Lung (tissue), 12 donors: Measurements from ENCODE around the gene MAN1B1. TPM values are rescaled to one million over a fixed set of nuclear protein-coding genes. Genes with fewer than 3 reads are reported as not detected.
"Not testable (repeated sequence)": the region's sequence is repeated elsewhere in the genome, so short reads cannot be mapped to it uniquely, and the experiment has no call there.

Experiments
- ATAC-seq: fragments of 200-7000 bp; cut with Tn5 transposase; one replicate; pipeline ENCODE4 v1.9.1; 2020; ENCODE audit warnings: moderate number of reproducible peaks; ENCODE audit not compliant: insufficient read depth, low FRiP score
- DNase-seq, 3 donors: peaks; one replicate each; pipeline ENCODE4 v3.0.0-alpha.2; 2013 to 2017
- H3K27ac ChIP-seq, 2 donors: one replicate each; pipeline ENCODE4 v1.5.1; 2013; ENCODE audit warnings: mild to moderate bottlenecking in 2 of 2, moderate library complexity in 2 of 2, control low read depth in 1 of 2, inconsistent platforms in 1 of 2, low read depth in 1 of 2, low read length in 1 of 2
- H3K27me3 ChIP-seq, 3 donors: one replicate each; pipeline ENCODE4 v1.5.1; 2013; ENCODE audit warnings: low read length in 2 of 3; ENCODE audit not compliant: control insufficient read depth in 3 of 3, insufficient read depth in 3 of 3
- H3K36me3 ChIP-seq, 4 donors: one replicate each; pipeline ENCODE4 v1.5.1; 2013; ENCODE audit warnings: low read length in 4 of 4, mild to moderate bottlenecking in 1 of 4, moderate library complexity in 1 of 4; ENCODE audit not compliant: control insufficient read depth in 4 of 4, insufficient read depth in 4 of 4
- H3K4me1 ChIP-seq, 5 donors: one replicate each; pipeline ENCODE4 v1.5.1; 2013; ENCODE audit warnings: low read length in 5 of 5, mild to moderate bottlenecking in 2 of 5, moderate library complexity in 1 of 5; ENCODE audit not compliant: control insufficient read depth in 5 of 5, insufficient read depth in 5 of 5
- H3K4me3 ChIP-seq: one replicate; pipeline ENCODE4 v1.5.1; 2013; ENCODE audit warnings: mild to moderate bottlenecking, control low read depth, moderate library complexity
- H3K9ac ChIP-seq, 2 donors: one replicate each; pipeline ENCODE4 v1.5.1; 2013; ENCODE audit warnings: low read length in 2 of 2, control low read depth in 1 of 2; ENCODE audit not compliant: insufficient read depth in 1 of 2
- H3K9me3 ChIP-seq, 4 donors: one replicate each; pipeline ENCODE4 v1.5.1; 2013; ENCODE audit warnings: low read length in 3 of 4, mild to moderate bottlenecking in 1 of 4, moderate library complexity in 1 of 4; ENCODE audit not compliant: control insufficient read depth in 4 of 4, insufficient read depth in 3 of 4
- CTCF ChIP-seq: IDR thresholded peaks from 2 replicates; pipeline ENCODE4 v1.5.1; 2012; ENCODE audit warnings: mild to moderate bottlenecking; ENCODE audit errors: control extremely low read depth, extremely low read depth
- WGBS, 2 donors: extraction: QIAGEN DNeasy Blood & Tissue Kit; methylation state at CpG; one replicate each; pipeline ENCODE4 v1.1.7; 2013; 5-methylcytosine and 5-hydroxymethylcytosine counted together
- polyA plus RNA-seq, 2 donors: library from polyadenylated mRNA; stranded (reverse); fragments of 200-250 nt; gene quantifications; one replicate each; pipeline ENCODE4 v1.2.1, GENCODE V29; 2013
- total RNA-seq, 2 donors: library from RNA; depleted of rRNA in 1 of 2; stranded (reverse); fragments of >200 nt in 1 of 2; gene quantifications; one replicate each; pipeline ENCODE4 v1.2.1, GENCODE V29; 2014 to 2021
- donor health status: control.
- donor health status: control.
- donor health status: Bipolar disorder and iron deficiency.
- donor health status: healthy.
- donor health status: DM: yes; HTN: yes; CAD: no.

The MAN1B1 gene
- total and polyA plus RNA-seq, 4 donors = 40.3 to 70.9 (median 56.8) TPM

DNA sequence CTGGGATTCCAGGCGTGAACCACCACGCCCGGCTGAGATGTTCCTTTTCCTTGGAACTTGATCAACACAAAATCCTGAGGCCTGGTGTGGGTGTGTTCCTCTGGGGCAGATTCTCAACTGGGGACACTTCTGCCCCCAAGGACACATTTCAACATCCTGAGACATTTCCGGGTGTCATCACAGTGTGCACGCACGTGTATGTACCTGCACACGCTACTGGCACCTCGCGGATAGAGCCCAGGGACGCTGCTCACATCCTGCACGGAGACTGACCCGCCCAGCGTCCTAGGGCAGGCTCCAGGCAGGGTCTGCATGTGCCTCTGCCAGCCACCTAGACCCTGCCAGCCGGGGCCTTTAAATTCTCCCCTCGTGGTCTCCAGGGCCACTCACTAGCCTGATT lies 24.4 kb upstream of the MAN1B1 start:
- Histone ChIP-seq H3K27me3 (peaks cover 0 to 3% (median 0%) of the 10 kb centered on the region in 3 donors), H3K4me1 (peaks cover 0 to 3% (median 0%) of the 10 kb centered on the region in 5 donors), H3K9ac (no peak overlapping the region), H3K27ac (no peak overlapping the region), H3K9me3 (no peaks in the 10 kb centered on the region), H3K36me3 (no peaks in the 10 kb centered on the region), H3K4me3 (no peak overlapping the region)
- ATAC-seq (no peak), DNase-seq (no peak)
- 84 to 88% methylated on average over 15 of the region's 15 CpGs for WGBS, 2 donors
- TF ChIP-seq CTCF = no peak

GRCh38 chr9:137062798-137063197 lies 24.0 kb upstream of the MAN1B1 start:
- not testable (repeated sequence) for H3K9ac ChIP-seq, H3K36me3 ChIP-seq, ATAC-seq, H3K9me3 ChIP-seq, DNase-seq, H3K27me3 ChIP-seq, H3K4me1 ChIP-seq, H3K27ac ChIP-seq, H3K4me3 ChIP-seq
- WGBS, 2 donors = 93 to 94% methylated on average over 6 to 9 of the region's 9 CpGs

GRCh38 chr9:137063311-137064026 lies 23.3 kb upstream of the MAN1B1 start:
- 88% methylated on average over 26 of the region's 26 CpGs for WGBS, 2 donors
- no peak for DNase-seq
- no peak for TF ChIP-seq CTCF
- Histone ChIP-seq H3K9me3 (no peaks in the 10 kb centered on the region), H3K9ac (no peak overlapping the region), H3K36me3 (no peaks in the 10 kb centered on the region), H3K4me3 (no peak overlapping the region), H3K4me1 (peaks cover 0 to 2% (median 2%) of the 10 kb centered on the region in 5 donors), H3K27ac (no peak overlapping the region), H3K27me3 (no peaks in the 10 kb centered on the region)
- no peak for ATAC-seq

- H3K4me1 ChIP-seq = peaks cover 0 to 9% (median 0%) of the 10 kb centered on the region in 5 donors
- ATAC-seq (no peak), DNase-seq (peak; percentile 45 to 68 (median 55))
- H3K4me3 ChIP-seq = no peak overlapping the region
- no peaks in the 10 kb centered on the region for H3K27me3 ChIP-seq
- no peaks in the 10 kb centered on the region for H3K36me3 ChIP-seq
- 53 to 57% methylated on average over 53 to 55 of the region's 55 CpGs for WGBS, 2 donors
- H3K27ac ChIP-seq = no peak overlapping the region
- no peaks in the 10 kb centered on the region for H3K9me3 ChIP-seq
- peak; percentile 75 for TF ChIP-seq CTCF
- H3K9ac ChIP-seq = no peak overlapping the region
These were observed 22.5 kb upstream of the MAN1B1 start for GRCh38 chr9:137064027-137064879.
